NB4 (cell line): Measurements from ENCODE around the gene PAPPA2.

ENCODE experiments used
- CTCF ChIP-seq: IDR thresholded peaks from one replicate; pipeline ENCODE4 v1.5.1; 2012; ENCODE audit warnings: low read depth, low read length
- MAX ChIP-seq: IDR thresholded peaks from 2 replicates; pipeline ENCODE4 v1.6.1; 2011; ENCODE audit warnings: low read depth, low read length
- MYC ChIP-seq: IDR thresholded peaks from 2 replicates; pipeline ENCODE4 v1.6.1; 2011; ENCODE audit warnings: low read depth, low read length
- POLR2A ChIP-seq: IDR thresholded peaks from 2 replicates; pipeline ENCODE4 v1.6.1; 2011; ENCODE audit warnings: mild to moderate bottlenecking; ENCODE audit not compliant: insufficient read length; ENCODE audit errors: extremely low read depth

GRCh38 chr1:176626572-176627061 is 163.6 kb downstream of the PAPPA2 start:
- no peak for TF ChIP-seq CTCF
- TF ChIP-seq POLR2A, result no peak
- no peak for TF ChIP-seq MAX
- no peak for TF ChIP-seq MYC
